Right ventricle myocardium inferior (tissue), 1 donor: Measurements from ENCODE around the gene FCRL1. TPM values are rescaled to one million over a fixed set of nuclear protein-coding genes. Genes with fewer than 3 reads are reported as not detected.

Source experiments
- ATAC-seq: fragments of 200-7000 bp; cut with Tn5 transposase; one replicate; pipeline ENCODE4 v1.9.1; 2020; ENCODE audit warnings: mild to moderate bottlenecking, moderate library complexity
- DNase-seq: peaks from one replicate; pipeline ENCODE4 v3.0.0; 2021; ENCODE audit errors: missing footprints
- intact Hi-C: fragments of 100-400 bp; cut with DNase I; formaldehyde crosslinking; loops from one replicate; pipeline ENCODE4 v1.11.0; 2022
- long read RNA-seq: library from polyadenylated mRNA; unstranded; transcript quantifications from one replicate; pipeline ENCODE4 v2.0.0, GENCODE V29; 2021
- total RNA-seq: library from RNA; stranded (reverse); fragmentation: NEBNext Ultra II Directional; extraction: Animal tissue kit (Norgen Biotek cat#: 25700); gene quantifications from one replicate; pipeline ENCODE4 v1.2.1, GENCODE V29; 2021
- donor health status: DM: no; HTN: yes; CAD: no; lungs with severe emphysema.

FCRL1 gene, protein sequence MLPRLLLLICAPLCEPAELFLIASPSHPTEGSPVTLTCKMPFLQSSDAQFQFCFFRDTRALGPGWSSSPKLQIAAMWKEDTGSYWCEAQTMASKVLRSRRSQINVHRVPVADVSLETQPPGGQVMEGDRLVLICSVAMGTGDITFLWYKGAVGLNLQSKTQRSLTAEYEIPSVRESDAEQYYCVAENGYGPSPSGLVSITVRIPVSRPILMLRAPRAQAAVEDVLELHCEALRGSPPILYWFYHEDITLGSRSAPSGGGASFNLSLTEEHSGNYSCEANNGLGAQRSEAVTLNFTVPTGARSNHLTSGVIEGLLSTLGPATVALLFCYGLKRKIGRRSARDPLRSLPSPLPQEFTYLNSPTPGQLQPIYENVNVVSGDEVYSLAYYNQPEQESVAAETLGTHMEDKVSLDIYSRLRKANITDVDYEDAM
- total RNA-seq, result not detected
- long read RNA-seq, result 0 reads

- ATAC-seq (no peak), DNase-seq (no peak)
- intact Hi-C loops, result no loop called here
Measured at GRCh38 chr1:157819896-157820295, at the start of gene FCRL1. TSS of gene FCRL1 (minus strand) at chr1:157820120. CDS start at chr1:157820037, 83 bp downstream.

DNA sequence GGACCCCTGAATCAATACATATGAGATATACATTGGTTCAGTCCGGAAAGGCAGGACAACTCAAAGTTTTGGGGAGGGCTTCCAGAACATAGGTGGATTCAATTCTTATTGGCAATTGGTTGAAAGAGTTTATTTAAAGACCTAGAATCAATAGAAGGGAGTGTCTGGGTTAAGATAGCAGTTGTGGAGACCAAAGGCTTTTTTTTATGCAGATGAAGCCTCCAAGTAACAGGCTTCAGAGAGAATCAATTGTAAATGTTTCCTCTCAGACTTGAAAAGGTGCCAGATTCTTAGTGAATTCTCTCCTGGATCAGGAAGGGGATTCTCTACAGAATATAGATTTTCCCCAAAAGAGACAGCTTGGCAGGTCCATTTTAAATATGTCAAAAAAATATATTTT lies 48.7 kb upstream of the FCRL1 start:
- ATAC-seq (no peak), DNase-seq (no peak)
- intact Hi-C loops, result no loop called here

DNA sequence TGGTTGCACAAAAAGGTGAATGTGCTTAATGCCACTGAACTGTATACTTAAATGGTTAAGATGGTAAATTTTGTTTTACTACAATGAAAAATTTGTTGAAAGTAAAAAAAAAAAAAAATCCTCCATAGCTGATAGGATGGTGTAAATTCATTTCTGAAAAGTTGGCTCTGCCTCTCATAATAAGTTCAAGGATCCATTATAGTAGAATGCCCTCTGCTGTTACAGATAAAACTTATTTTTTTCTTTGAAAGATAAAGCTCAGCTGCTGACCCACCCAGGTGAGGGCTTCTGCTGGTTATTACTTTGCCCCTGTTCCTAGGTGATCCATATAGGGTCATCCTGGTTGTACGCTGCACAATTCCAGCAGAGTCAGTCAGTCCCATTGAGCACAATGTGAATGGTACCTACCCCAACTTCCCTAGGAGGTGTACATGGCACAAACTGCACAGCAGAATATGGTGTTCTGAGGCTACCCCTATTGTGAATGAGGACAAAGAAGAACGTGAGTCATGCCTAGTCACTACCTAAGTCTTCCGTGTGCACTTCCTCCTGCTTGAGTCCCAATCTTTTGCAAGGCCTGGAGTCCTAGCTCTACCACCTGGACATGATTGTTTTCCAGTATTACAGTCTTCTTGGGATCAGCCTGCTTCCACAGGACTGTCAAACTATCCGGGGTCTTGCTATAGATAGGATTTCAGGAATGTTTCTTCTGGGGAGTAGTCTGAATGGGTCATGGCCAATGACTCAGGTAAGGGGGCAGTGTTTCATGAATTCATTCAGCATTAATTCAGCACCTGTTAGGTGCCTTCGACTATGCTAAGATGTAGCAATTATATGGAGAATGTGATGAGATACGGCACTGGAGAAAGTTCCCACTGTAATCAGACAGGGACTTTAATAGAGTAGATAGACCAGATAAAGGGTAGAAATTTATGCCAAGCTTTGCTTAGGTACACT lies 42.5 kb upstream of the FCRL1 start:
- no peak for ATAC-seq
- intact Hi-C loops, result no loop called here

GRCh38 chr1:157856538-157856937 lies 36.6 kb upstream of the FCRL1 start:
- DNase-seq (no peak), ATAC-seq (no peak)
- intact Hi-C loops, result no loop called here

More for the DNA sequence above, 42.5 kb upstream of the FCRL1 start:
- no peak for DNase-seq

GRCh38 chr1:157852476-157852875 lies 32.6 kb upstream of the FCRL1 start:
- intact Hi-C loops, result no loop called here
- DNase-seq, result no peak
- no peak for ATAC-seq

DNA sequence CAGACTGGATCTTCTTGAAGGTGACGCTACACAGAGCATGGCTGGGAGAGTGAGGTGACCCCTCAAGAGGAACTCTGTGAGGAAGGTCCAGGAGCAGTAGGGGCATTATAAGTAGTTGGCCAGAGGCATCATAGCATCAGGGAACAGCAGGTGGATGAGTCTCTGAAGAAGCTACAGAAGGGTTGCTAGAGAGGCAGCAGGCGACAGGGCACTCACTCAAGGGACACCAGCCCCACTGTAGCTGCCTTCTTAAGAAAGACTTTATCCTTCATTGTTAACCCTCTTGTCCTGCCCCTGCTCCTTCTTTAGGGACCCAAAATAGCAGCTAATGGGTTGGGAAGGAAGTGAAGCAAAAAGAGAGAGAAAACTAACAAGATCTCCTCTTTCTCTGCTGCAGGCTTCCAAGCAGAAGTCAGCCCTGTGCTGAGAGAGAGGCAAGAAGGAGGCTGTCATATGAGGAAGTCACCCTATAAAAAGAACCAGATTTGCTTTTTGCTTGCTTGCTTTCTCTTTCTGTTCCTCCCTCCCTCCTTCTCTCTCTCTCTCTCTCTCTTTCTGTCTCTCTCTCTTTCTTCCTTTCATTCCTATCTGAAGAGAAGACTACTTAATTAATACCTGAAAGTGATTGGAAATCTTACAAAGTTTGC lies 29.4 kb upstream of the FCRL1 start:
- DNase-seq, result no peak
- no peak for ATAC-seq
- intact Hi-C loops, result no loop called here

GRCh38 chr1:157844089-157844830 lies 24.3 kb upstream of the FCRL1 start:
- ATAC-seq (peak; percentile 62), DNase-seq (peak; percentile 64)
- intact Hi-C loops, result no loop called here

- ATAC-seq (no peak), DNase-seq (no peak)
- intact Hi-C loops, result no loop called here
Measured at GRCh38 chr1:157842939-157843338, 23.0 kb upstream of the FCRL1 start.

DNA sequence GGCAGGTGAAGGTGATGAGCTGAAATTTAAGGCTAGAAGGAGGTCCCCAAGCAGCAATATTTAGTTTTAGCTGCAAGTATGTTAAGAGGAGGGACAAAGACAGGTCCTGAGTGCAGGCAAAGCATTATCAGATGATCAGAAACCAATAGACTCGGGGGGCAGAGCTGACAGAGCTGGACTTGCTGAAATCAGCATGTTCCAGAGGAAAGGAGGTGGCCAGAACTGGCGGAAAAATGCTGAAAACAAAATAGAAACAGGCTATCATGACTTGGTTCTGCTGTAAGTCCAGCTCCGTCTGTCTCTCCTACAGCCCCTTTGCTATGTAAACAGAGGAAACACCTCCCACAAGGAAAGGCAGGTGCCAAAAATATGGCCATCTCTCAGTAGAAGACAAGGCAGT lies 21.8 kb upstream of the FCRL1 start, which contains the start of gene CD5L:
TSS of gene CD5L (minus strand) at position 101 of the 400 bp plus-strand sequence. CDS start 107 bp downstream, outside the sequence.
- no peak for ATAC-seq
- intact Hi-C loops, result loop anchor here (2.0 kb wide), 1 partner anchor 29 kb away; no protein-coding TSS in a partner anchor
- no peak for DNase-seq

GRCh38 chr1:157838966-157839365 lies 19.0 kb upstream of the FCRL1 start:
- no peak for ATAC-seq
- intact Hi-C loops, result no loop called here
- no peak for DNase-seq

- intact Hi-C loops, result no loop called here
Measured at GRCh38 chr1:157834430-157834829, 14.5 kb upstream of the FCRL1 start.

DNA sequence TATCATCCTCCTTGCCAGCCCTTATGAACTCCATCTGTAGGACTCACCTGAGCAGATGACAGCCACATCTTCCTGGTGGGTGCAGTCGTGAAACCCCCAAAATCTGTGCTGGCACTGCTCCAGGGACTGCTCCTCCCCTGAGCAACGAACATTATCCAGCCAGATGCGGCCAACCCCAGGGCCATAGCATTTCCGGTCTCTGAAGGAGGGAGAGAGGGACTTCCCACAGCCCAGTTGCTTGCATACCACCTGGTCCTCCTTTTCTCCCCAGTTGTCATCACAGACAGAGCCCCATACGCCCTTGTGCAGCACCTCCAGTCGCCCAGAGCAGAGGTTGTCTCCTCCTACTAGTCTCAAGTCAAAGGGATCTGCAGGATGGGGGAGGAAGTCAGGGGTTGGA lies 13.2 kb upstream of the FCRL1 start:
- ATAC-seq (no peak), DNase-seq (no peak)
- intact Hi-C loops, result no loop called here

More at GRCh38 chr1:157834430-157834829, 14.5 kb upstream of the FCRL1 start:
- peak; percentile 63 for DNase-seq
- ATAC-seq, result no peak

- DNase-seq (no peak), ATAC-seq (no peak)
- intact Hi-C loops, result no loop called here
Measured at GRCh38 chr1:157831968-157832626, 12.2 kb upstream of the FCRL1 start.

GRCh38 chr1:157830887-157831286 lies 11.0 kb upstream of the FCRL1 start:
- no peak for ATAC-seq
- intact Hi-C loops, result no loop called here
- no peak for DNase-seq

GRCh38 chr1:157829711-157830110 lies 9.8 kb upstream of the FCRL1 start:
- ATAC-seq (no peak), DNase-seq (no peak)
- intact Hi-C loops, result no loop called here

DNA sequence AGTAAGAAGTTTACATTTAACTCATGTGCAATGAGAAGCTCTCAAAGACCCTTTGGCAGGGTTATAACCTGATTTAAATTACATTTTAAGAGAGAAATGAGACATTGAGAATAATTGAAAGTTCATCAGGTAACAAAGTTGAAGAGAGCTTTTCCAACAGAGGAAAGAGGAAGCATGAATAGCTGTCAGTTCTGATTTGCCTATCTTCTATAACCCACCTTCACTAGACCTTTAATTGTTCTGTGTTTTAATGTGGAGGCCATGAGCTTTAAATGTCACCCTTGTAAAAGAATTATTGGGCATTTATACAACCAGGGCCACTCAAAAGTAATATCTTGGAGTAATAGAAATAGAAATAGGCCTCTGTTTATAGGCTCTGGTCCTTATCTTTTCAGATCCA lies 9.3 kb upstream of the FCRL1 start:
- intact Hi-C loops, result no loop called here
- ATAC-seq, result no peak
- no peak for DNase-seq

GRCh38 chr1:157820299-157820698 lies 379 bp upstream of the FCRL1 start:
- ATAC-seq, result no peak
- no peak for DNase-seq
- intact Hi-C loops, result no loop called here

DNA sequence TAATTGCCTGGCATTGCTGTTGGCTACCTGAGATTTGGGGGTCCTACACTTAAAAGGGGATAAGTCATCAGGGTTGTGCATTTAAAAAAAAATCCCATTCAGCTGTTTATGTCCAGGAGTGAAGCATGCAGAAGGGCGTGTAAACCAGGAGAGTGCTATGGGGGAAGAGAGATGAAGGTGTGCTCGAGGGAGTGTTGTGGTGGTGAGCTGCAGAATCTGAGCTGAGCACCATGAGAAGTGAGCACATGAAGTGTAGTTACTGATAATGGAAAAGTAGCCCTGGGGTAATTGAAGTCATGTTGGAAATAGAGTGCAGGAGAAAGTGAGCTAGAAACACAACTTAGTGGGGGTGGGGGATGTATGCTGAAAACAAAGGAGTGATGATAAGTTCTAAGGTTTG lies 705 bp downstream of the FCRL1 start:
- intact Hi-C loops, result no loop called here
- DNase-seq, result no peak
- ATAC-seq, result no peak
